Measurements from ENCODE around the gene NDST1. TPM values are rescaled to one million over a fixed set of nuclear protein-coding genes. Genes with fewer than 3 reads are reported as not detected.

NDST1 gene
- total RNA-seq, 1 experiment from 2014 or later: 33.1 TPM

DNA sequence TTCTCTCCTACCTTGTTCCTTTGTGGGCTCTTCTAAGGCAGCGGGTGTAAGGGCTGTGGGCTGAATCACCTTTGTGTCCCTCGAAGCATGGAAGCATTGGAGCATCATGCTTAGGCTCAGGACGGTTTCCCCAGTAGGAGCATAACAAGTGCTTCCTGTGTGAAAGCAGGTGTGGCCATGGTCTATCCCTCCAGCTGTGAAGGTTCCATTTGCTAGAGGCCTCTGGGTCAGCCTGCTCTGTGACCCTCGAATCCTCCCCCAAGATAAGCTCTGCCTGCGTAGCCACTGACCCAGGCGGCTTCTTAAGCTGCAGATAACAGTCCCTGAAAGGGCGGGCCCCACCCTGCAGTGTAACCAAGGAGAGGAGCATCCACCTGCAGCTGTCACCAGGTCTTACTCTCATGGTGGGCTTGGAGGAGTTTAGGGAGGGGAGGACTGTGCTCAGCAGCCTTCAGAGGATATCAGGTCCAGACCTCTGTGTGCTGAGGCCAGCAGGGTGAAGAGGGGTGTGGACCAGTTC is 8.4 kb upstream of the NDST1 start:
- peaks cover 34 to 59% of the 10 kb centered on the region in 2 experiments for H3K4me1 ChIP-seq (ENCODE audit: control insufficient read depth in 1 of 2, insufficient read depth in 2 of 2, low read length in 2 of 2)
- DNase-seq (ENCODE audit: low read depth, low spot score) (no peak), ATAC-seq (no peak)
- H3K4me3 ChIP-seq (replicated peaks in 1 of 2; ENCODE audit: low read depth in 1 of 2, low read length in 2 of 2): no peak overlapping the region
- intact Hi-C loops (cut with micrococcal nuclease): no loop called here
- CTCF ChIA-PET: no interaction called here
- no peaks in the 10 kb centered on the region for H3K9me3 ChIP-seq (ENCODE audit: control insufficient read depth in 1 of 2, insufficient read depth in 1 of 2, low read depth in 1 of 2, low read length in 2 of 2)
- TF ChIP-seq TCF7L2 (IDR thresholded peaks at IDR 0.05; ENCODE audit: borderline replicate concordance, extremely low read depth, insufficient read depth, insufficient read length) (no peak), POLR2AphosphoS5 (IDR thresholded peaks at IDR 0.05; ENCODE audit: low read depth, low read length) (no peak), EZH2phosphoT487 (IDR thresholded peaks at IDR 0.05; ENCODE audit: borderline replicate concordance) (no peak), ZBTB33 (IDR thresholded peaks at IDR 0.05; ENCODE audit: extremely low read depth, insufficient replicate concordance, low read length) (no peak), SIN3A (IDR thresholded peaks at IDR 0.05; ENCODE audit: low read depth) (no peak), REST (IDR thresholded peaks at IDR 0.05; ENCODE audit: low read depth) (no peak), RAD21 (IDR thresholded peaks at IDR 0.05; ENCODE audit: low read depth) (no peak), SP1 (IDR thresholded peaks at IDR 0.05; ENCODE audit: low read depth) (no peak), ELF1 (IDR thresholded peaks at IDR 0.05; ENCODE audit: borderline replicate concordance, low read depth) (no peak), EZH2 (IDR thresholded peaks at IDR 0.05) (no peak)
- no TSS peak for BruUV-seq (replicated peaks)
- peaks cover 74% of the 10 kb centered on the region for H3K79me2 ChIP-seq (ENCODE audit: insufficient read depth, low read length)
- no peak overlapping the region for H3K4me2 ChIP-seq (ENCODE audit: low read length)
- H3K9me2 ChIP-seq (ENCODE audit: insufficient read depth): no peaks in the 10 kb centered on the region
- no peaks in the 10 kb centered on the region for H4K20me1 ChIP-seq (ENCODE audit: insufficient read depth)
- no peak overlapping the region for H2AFZ ChIP-seq (ENCODE audit: low read depth, low read length, poor library complexity, severe bottlenecking)
- no peak overlapping the region for H3K9ac ChIP-seq (ENCODE audit: low read length)
- H3K36me3 ChIP-seq (ENCODE audit: control insufficient read depth in 1 of 2, insufficient read depth in 2 of 2, low read length in 2 of 2): no peaks in the 10 kb centered on the region
- H3K27me3 ChIP-seq (ENCODE audit: insufficient read depth, low read length): no peaks in the 10 kb centered on the region
- no peak overlapping the region for H3K27ac ChIP-seq (ENCODE audit: low read depth, low read length)
- RAD21 ChIA-PET (ENCODE audit: low non-redundant PET in 1 of 2, low total read pairs in 2 of 2, uncharacterized antibody in 2 of 2, unreplicated experiment in 2 of 2): no interaction called here
- POLR2A ChIA-PET: interaction anchor here (2.6 kb wide), 1 partner anchor 50 kb away, joined by 10 read pairs; the partner anchor contains the start of gene RPS14
